Measurements from ENCODE around the gene PHACTR3. TPM values are rescaled to one million over a fixed set of nuclear protein-coding genes. Genes with fewer than 3 reads are reported as not detected.

Gene PHACTR3
- total and polyA plus RNA-seq, 2 donors, result 2.9 to 35.8 TPM

DNA sequence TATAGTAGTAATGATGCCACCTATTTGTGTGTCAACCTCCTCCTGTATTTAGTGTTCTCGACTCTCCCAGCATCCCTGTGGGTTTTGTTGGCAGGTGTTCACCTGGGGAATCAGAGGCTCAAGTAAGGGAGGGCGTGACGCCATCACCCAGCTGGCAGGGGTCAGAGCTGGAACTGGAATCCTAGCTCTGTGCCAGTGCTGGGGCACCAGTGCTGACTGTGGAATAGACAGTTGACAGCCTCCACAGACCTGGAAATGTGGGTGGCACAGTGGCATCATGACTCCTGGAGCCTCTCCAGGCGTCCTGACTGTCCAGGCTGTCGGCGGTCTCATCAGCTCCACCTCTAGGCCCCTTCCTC lies 226.3 kb downstream of the PHACTR3 start:
- no peak overlapping the region for H3K4me3 ChIP-seq (ENCODE audit: low read length in 2 of 2)
- H3K27ac ChIP-seq (ENCODE audit: low read depth in 1 of 2, low read length in 1 of 2), result no peak overlapping the region
- peaks cover 0 to under 1% of the 10 kb centered on the region in 2 donors for H3K27me3 ChIP-seq (ENCODE audit: control insufficient read depth in 2 of 2, insufficient read depth in 1 of 2, low read length in 1 of 2)
- H3K9me3 ChIP-seq (ENCODE audit: control insufficient read depth in 2 of 2, insufficient read depth in 1 of 2, low read length in 1 of 2), result no peaks in the 10 kb centered on the region
- WGBS, result 74% methylated on average over 6 of the region's 6 CpGs
- DNase-seq (ENCODE audit: low read depth in 6 of 9, low spot score in 9 of 9), result no peak
- H3K36me3 ChIP-seq (ENCODE audit: control insufficient read depth in 2 of 2, insufficient read depth in 2 of 2, low read length in 1 of 2), result no peaks in the 10 kb centered on the region
- H3K4me1 ChIP-seq (ENCODE audit: control insufficient read depth in 2 of 2, insufficient read depth in 2 of 2, low read length in 2 of 2), result peaks cover 0 to 10% of the 10 kb centered on the region in 2 donors

DNA sequence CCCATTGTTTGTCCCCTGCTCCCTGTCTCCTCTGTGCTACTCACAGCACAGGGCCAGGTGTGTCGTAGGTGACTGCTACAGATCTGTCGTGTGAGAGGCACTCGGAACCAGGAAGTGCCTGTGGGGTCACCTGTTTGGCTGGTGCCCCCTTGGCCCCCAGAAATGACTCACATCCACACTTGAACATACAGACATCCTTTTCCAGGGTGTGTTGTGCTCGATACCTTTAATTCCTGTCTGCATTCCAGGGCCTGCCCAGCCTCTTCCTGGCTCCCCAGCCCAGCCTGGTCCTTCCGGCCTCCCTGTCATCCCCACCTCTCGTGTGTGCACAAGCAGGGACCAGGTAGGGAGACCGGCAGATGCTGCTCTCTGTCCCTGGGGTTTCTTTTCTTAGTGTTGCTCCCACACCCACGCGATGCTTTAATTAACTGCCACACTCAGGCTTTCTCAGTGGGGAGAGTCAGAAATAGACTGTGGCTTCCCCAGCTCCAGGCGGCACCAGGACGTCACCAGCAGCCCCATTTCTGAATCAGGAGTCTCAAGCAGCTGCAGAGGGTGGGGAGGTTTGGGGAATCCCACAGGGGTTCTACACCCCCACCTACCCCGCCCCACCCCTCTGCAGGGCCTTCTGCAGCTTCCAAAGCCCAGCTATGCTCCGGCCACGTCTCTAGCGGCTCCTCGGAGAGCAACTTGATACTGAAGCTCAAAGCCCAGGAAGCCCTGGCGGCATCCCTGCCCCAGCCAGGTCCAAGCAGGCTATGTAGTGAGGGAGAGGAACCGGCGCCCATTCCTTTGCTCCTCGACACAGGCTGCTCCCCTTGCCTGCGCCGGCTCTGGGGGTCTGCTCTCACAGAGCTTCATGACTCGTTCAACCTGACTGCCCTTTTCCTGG lies 226.9 kb downstream of the PHACTR3 start:
- no peaks in the 10 kb centered on the region for H3K36me3 ChIP-seq (ENCODE audit: control insufficient read depth in 2 of 2, insufficient read depth in 2 of 2, low read length in 1 of 2)
- H3K27me3 ChIP-seq (ENCODE audit: control insufficient read depth in 2 of 2, insufficient read depth in 1 of 2, low read length in 1 of 2), result peaks cover 0 to 5% of the 10 kb centered on the region in 2 donors
- H3K9me3 ChIP-seq (ENCODE audit: control insufficient read depth in 2 of 2, insufficient read depth in 1 of 2, low read length in 1 of 2), result no peaks in the 10 kb centered on the region
- no peak for DNase-seq (ENCODE audit: low read depth in 6 of 9, low spot score in 9 of 9)
- peaks cover 0 to 12% of the 10 kb centered on the region in 2 donors for H3K4me1 ChIP-seq (ENCODE audit: control insufficient read depth in 2 of 2, insufficient read depth in 2 of 2, low read length in 2 of 2)
- no peak overlapping the region for H3K4me3 ChIP-seq (ENCODE audit: low read length in 2 of 2)
- H3K27ac ChIP-seq (ENCODE audit: low read depth in 1 of 2, low read length in 1 of 2), result peak overlapping the region; percentile 26 to 37
- WGBS, result 81% methylated on average over 23 of the region's 23 CpGs

- peaks cover 0 to 12% of the 10 kb centered on the region in 2 donors for H3K4me1 ChIP-seq (ENCODE audit: control insufficient read depth in 2 of 2, insufficient read depth in 2 of 2, low read length in 2 of 2)
- H3K9me3 ChIP-seq (ENCODE audit: control insufficient read depth in 2 of 2, insufficient read depth in 1 of 2, low read length in 1 of 2), result no peaks in the 10 kb centered on the region
- H3K27me3 ChIP-seq (ENCODE audit: control insufficient read depth in 2 of 2, insufficient read depth in 1 of 2, low read length in 1 of 2), result peaks cover 0 to 8% of the 10 kb centered on the region in 2 donors
- no peaks in the 10 kb centered on the region for H3K36me3 ChIP-seq (ENCODE audit: control insufficient read depth in 2 of 2, insufficient read depth in 2 of 2, low read length in 1 of 2)
- H3K27ac ChIP-seq (ENCODE audit: low read depth in 1 of 2, low read length in 1 of 2), result peak overlapping the region; percentile 6 to 11
- DNase-seq (ENCODE audit: low read depth in 6 of 9, low spot score in 9 of 9), result no peak
- 83% methylated on average over 3 of the region's 3 CpGs for WGBS
- no peak overlapping the region for H3K4me3 ChIP-seq (ENCODE audit: low read length in 2 of 2)
Observed at GRCh38 chr20:59831916-59832270, 227.6 kb downstream of the PHACTR3 start.

- Histone ChIP-seq H3K4me3 (ENCODE audit: low read length in 2 of 2) (no peak overlapping the region), H3K27ac (ENCODE audit: low read depth in 1 of 2, low read length in 1 of 2) (no peak overlapping the region), H3K9me3 (ENCODE audit: control insufficient read depth in 2 of 2, insufficient read depth in 1 of 2, low read length in 1 of 2) (no peaks in the 10 kb centered on the region), H3K4me1 (ENCODE audit: control insufficient read depth in 2 of 2, insufficient read depth in 2 of 2, low read length in 2 of 2) (peaks cover 0 to 12% of the 10 kb centered on the region in 2 donors), H3K27me3 (ENCODE audit: control insufficient read depth in 2 of 2, insufficient read depth in 1 of 2, low read length in 1 of 2) (peaks cover 0 to 8% of the 10 kb centered on the region in 2 donors), H3K36me3 (ENCODE audit: control insufficient read depth in 2 of 2, insufficient read depth in 2 of 2, low read length in 1 of 2) (no peaks in the 10 kb centered on the region)
- WGBS, result 88% methylated on average over 13 of the region's 13 CpGs
- no peak for DNase-seq (ENCODE audit: low read depth in 6 of 9, low spot score in 9 of 9)
Observed at GRCh38 chr20:59832406-59833363, 228.3 kb downstream of the PHACTR3 start.

DNA sequence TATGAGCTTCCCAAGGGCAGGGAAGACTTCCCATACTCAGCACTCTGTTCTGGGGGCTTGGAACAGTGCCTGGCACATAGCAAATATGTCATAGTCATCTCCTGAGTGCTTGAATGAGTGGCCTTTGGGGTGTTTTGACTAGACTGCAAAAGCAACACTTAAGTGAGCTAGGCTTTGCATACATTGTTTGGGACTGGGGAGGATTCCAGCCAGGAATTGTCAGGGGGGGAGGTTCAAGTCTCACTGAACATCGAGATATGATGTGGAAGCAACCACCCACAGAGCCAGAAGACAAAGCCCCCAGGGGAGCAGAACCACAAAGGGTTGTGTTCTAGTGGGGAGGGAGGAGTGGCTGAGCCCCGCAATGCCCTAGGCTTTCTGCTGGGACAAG lies 230.7 kb downstream of the PHACTR3 start:
- 81% methylated on average over 2 of the region's 2 CpGs for WGBS

GRCh38 chr20:59835448-59836395 lies 231.4 kb downstream of the PHACTR3 start:
- Histone ChIP-seq H3K27ac (ENCODE audit: low read depth in 1 of 2, low read length in 1 of 2) (no peak overlapping the region), H3K27me3 (ENCODE audit: control insufficient read depth in 2 of 2, insufficient read depth in 1 of 2, low read length in 1 of 2) (peaks cover 0 to 8% of the 10 kb centered on the region in 2 donors), H3K36me3 (ENCODE audit: control insufficient read depth in 2 of 2, insufficient read depth in 2 of 2, low read length in 1 of 2) (no peaks in the 10 kb centered on the region), H3K4me1 (ENCODE audit: control insufficient read depth in 2 of 2, insufficient read depth in 2 of 2, low read length in 2 of 2) (peaks cover 0 to 12% of the 10 kb centered on the region in 2 donors), H3K9me3 (ENCODE audit: control insufficient read depth in 2 of 2, insufficient read depth in 1 of 2, low read length in 1 of 2) (no peaks in the 10 kb centered on the region), H3K4me3 (ENCODE audit: low read length in 2 of 2) (no peak overlapping the region)
- WGBS, result 16% methylated on average over 16 of the region's 16 CpGs
- DNase-seq (ENCODE audit: low read depth in 6 of 9, low spot score in 9 of 9), result no peak

More for the DNA sequence above, 230.7 kb downstream of the PHACTR3 start:
- DNase-seq (ENCODE audit: low read depth in 6 of 9, low spot score in 9 of 9), result no peak
- Histone ChIP-seq H3K4me3 (ENCODE audit: low read length in 2 of 2) (no peak overlapping the region), H3K27me3 (ENCODE audit: control insufficient read depth in 2 of 2, insufficient read depth in 1 of 2, low read length in 1 of 2) (peaks cover 0 to 8% of the 10 kb centered on the region in 2 donors), H3K36me3 (ENCODE audit: control insufficient read depth in 2 of 2, insufficient read depth in 2 of 2, low read length in 1 of 2) (no peaks in the 10 kb centered on the region), H3K4me1 (ENCODE audit: control insufficient read depth in 2 of 2, insufficient read depth in 2 of 2, low read length in 2 of 2) (peaks cover 0 to 12% of the 10 kb centered on the region in 2 donors), H3K9me3 (ENCODE audit: control insufficient read depth in 2 of 2, insufficient read depth in 1 of 2, low read length in 1 of 2) (no peaks in the 10 kb centered on the region), H3K27ac (ENCODE audit: low read depth in 1 of 2, low read length in 1 of 2) (no peak overlapping the region)

GRCh38 chr20:59836767-59837166 lies 232.4 kb downstream of the PHACTR3 start:
- 60% methylated on average over 6 of the region's 6 CpGs for WGBS
- no peaks in the 10 kb centered on the region for H3K9me3 ChIP-seq (ENCODE audit: control insufficient read depth in 2 of 2, insufficient read depth in 1 of 2, low read length in 1 of 2)
- peaks cover 0 to 5% of the 10 kb centered on the region in 2 donors for H3K4me1 ChIP-seq (ENCODE audit: control insufficient read depth in 2 of 2, insufficient read depth in 2 of 2, low read length in 2 of 2)
- no peak for DNase-seq (ENCODE audit: low read depth in 6 of 9, low spot score in 9 of 9)
- H3K27me3 ChIP-seq (ENCODE audit: control insufficient read depth in 2 of 2, insufficient read depth in 1 of 2, low read length in 1 of 2), result peaks cover 0 to 8% of the 10 kb centered on the region in 2 donors
- no peaks in the 10 kb centered on the region for H3K36me3 ChIP-seq (ENCODE audit: control insufficient read depth in 2 of 2, insufficient read depth in 2 of 2, low read length in 1 of 2)
- H3K27ac ChIP-seq (ENCODE audit: low read depth in 1 of 2, low read length in 1 of 2), result no peak overlapping the region
- no peak overlapping the region for H3K4me3 ChIP-seq (ENCODE audit: low read length in 2 of 2)

- DNase-seq (ENCODE audit: low read depth in 6 of 9, low spot score in 9 of 9), result no peak
- WGBS, result 77% methylated on average over 4 of the region's 4 CpGs
- peaks cover 0 to 8% of the 10 kb centered on the region in 2 donors for H3K27me3 ChIP-seq (ENCODE audit: control insufficient read depth in 2 of 2, insufficient read depth in 1 of 2, low read length in 1 of 2)
- H3K9me3 ChIP-seq (ENCODE audit: control insufficient read depth in 2 of 2, insufficient read depth in 1 of 2, low read length in 1 of 2), result no peaks in the 10 kb centered on the region
- H3K4me3 ChIP-seq (ENCODE audit: low read length in 2 of 2), result no peak overlapping the region
- H3K4me1 ChIP-seq (ENCODE audit: control insufficient read depth in 2 of 2, insufficient read depth in 2 of 2, low read length in 2 of 2), result peaks cover 0 to 3% of the 10 kb centered on the region in 2 donors
- no peak overlapping the region for H3K27ac ChIP-seq (ENCODE audit: low read depth in 1 of 2, low read length in 1 of 2)
- H3K36me3 ChIP-seq (ENCODE audit: control insufficient read depth in 2 of 2, insufficient read depth in 2 of 2, low read length in 1 of 2), result no peaks in the 10 kb centered on the region
Observed at GRCh38 chr20:59837623-59838394, 233.5 kb downstream of the PHACTR3 start.

All from thymus (tissue), 11 donors.